Testis (tissue), 3 donors: ENCODE data around the gene CCDC7. TPM values are rescaled to one million over a fixed set of nuclear protein-coding genes. Genes with fewer than 3 reads are reported as not detected.
"Not testable (repeated sequence)": the region's sequence is repeated elsewhere in the genome, so short reads cannot be mapped to it uniquely, and the experiment has no call there.

Experiments used
- DNase-seq: peaks from one replicate; pipeline ENCODE4 v3.0.0-alpha.2; 2019
- H3K27ac ChIP-seq, 2 donors: fragments of 200-600 bp; sonication (generic); one replicate each; pipeline ENCODE4 v1.5.1; 2019
- H3K27me3 ChIP-seq: fragments of 200-600 bp; sonication (generic); one replicate; pipeline ENCODE4 v1.5.1; 2019
- H3K36me3 ChIP-seq: fragments of 200-600 bp; sonication (generic); one replicate; pipeline ENCODE4 v1.5.1; 2017; ENCODE audit warnings: low read depth; ENCODE audit errors: missing control alignments
- H3K4me1 ChIP-seq: fragments of 200-600 bp; sonication (generic); one replicate; pipeline ENCODE4 v1.5.1; 2019
- H3K4me3 ChIP-seq, 2 donors: fragments of 200-600 bp; sonication (generic); one replicate each; pipeline ENCODE4 v1.5.1; 2017 to 2019
- H3K9me3 ChIP-seq: fragments of 200-600 bp; sonication (generic); one replicate; pipeline ENCODE4 v1.5.1; 2017
- CTCF ChIP-seq, 3 experiments: fragments of 450-650 bp in 2 of 3; fragments of 200-600 bp in 1 of 3; sonication (generic) in 1 of 3; IDR thresholded peaks; one replicate each; pipeline ENCODE4 v1.5.1; 2016 to 2019; ENCODE audit warnings: antibody characterized with exemption in 3 of 3, mild to moderate bottlenecking in 2 of 3, moderate library complexity in 1 of 3
- POLR2A ChIP-seq: fragments of 450-650 bp; IDR thresholded peaks from one replicate; pipeline ENCODE4 v1.6.1; 2017; ENCODE audit warnings: antibody characterized with exemption, mild to moderate bottlenecking, moderate library complexity
- WGBS, 2 donors: methylation state at CpG; one replicate each; pipeline ENCODE4 v1.1.5; 2018; 5-methylcytosine and 5-hydroxymethylcytosine counted together
- intact Hi-C: fragments of 100-400 bp; cut with DNase I; formaldehyde crosslinking; loops from one replicate; pipeline ENCODE4 v1.15.1; 2023; ENCODE audit warnings: low total_unique reads
- polyA plus RNA-seq: library from polyadenylated mRNA; stranded (reverse); fragments of 350-450 nt; fragmentation: Illumina TruSeq; extraction: RNeasy Lipid Tissue Mini Kit (QIAGEN cat#74804); gene quantifications from one replicate; pipeline ENCODE4 v1.2.3, GENCODE V29; 2014; ENCODE audit warnings: low read depth, low replicate concordance; ENCODE audit not compliant: insufficient read depth
- total RNA-seq, 2 donors: library from RNA; depleted of rRNA; stranded (reverse); fragments of >200 nt; gene quantifications; one replicate each; pipeline ENCODE4 v1.2.3, GENCODE V29; 2016

CCDC7 gene
- total and polyA plus RNA-seq, 3 donors from 2014 or later, result 74.0 to 146 (median 74.5) TPM

GRCh38 chr10:32906595-32906994 lies 460.7 kb downstream of the CCDC7 start:
- no peaks in the 10 kb centered on the region for H3K36me3 ChIP-seq
- intact Hi-C loops, result no loop called here
- no peaks in the 10 kb centered on the region for H3K9me3 ChIP-seq
- TF ChIP-seq POLR2A (no peak), CTCF (IDR thresholded peaks at IDR 0.05) (no peak)
- 90 to 92% methylated on average over 4 of the region's 4 CpGs for WGBS, 2 donors
- H3K27ac ChIP-seq, result no peak overlapping the region
- DNase-seq, result no peak
- H3K27me3 ChIP-seq, result no peaks in the 10 kb centered on the region
- H3K4me3 ChIP-seq, result no peak overlapping the region
- H3K4me1 ChIP-seq, result no peaks in the 10 kb centered on the region

- Histone ChIP-seq H3K36me3 (no peaks in the 10 kb centered on the region), H3K4me1 (no peaks in the 10 kb centered on the region), H3K27ac (no peak overlapping the region), H3K4me3 (no peak overlapping the region), H3K27me3 (no peaks in the 10 kb centered on the region), H3K9me3 (no peaks in the 10 kb centered on the region)
- TF ChIP-seq CTCF (IDR thresholded peaks at IDR 0.05), result no peak
- no peak for TF ChIP-seq POLR2A
- no peak for DNase-seq
- 87 to 91% methylated on average over 1 of the region's 1 CpG for WGBS, 2 donors
- intact Hi-C loops, result no loop called here
Measured at GRCh38 chr10:32909456-32909855, 463.5 kb downstream of the CCDC7 start.

GRCh38 chr10:32909970-32910369 lies 464.0 kb downstream of the CCDC7 start:
- H3K9me3 ChIP-seq, DNase-seq, H3K4me1 ChIP-seq, H3K4me3 ChIP-seq, intact Hi-C loops, H3K27me3 ChIP-seq, H3K27ac ChIP-seq, H3K36me3 ChIP-seq: not testable (repeated sequence)
- 78 to 81% methylated on average over 7 of the region's 7 CpGs for WGBS, 2 donors

- Histone ChIP-seq H3K4me3 (no peak overlapping the region), H3K27ac (no peak overlapping the region), H3K27me3 (no peaks in the 10 kb centered on the region), H3K36me3 (no peaks in the 10 kb centered on the region), H3K9me3 (no peaks in the 10 kb centered on the region), H3K4me1 (no peaks in the 10 kb centered on the region)
- intact Hi-C loops, result no loop called here
- DNase-seq, result no peak
- WGBS, 2 donors, result 86 to 90% methylated on average over 11 of the region's 11 CpGs
- TF ChIP-seq POLR2A (no peak), CTCF (IDR thresholded peaks at IDR 0.05) (no peak)
Measured at GRCh38 chr10:32911285-32912016, 465.5 kb downstream of the CCDC7 start.

GRCh38 chr10:32917817-32918216 lies 471.9 kb downstream of the CCDC7 start:
- WGBS, 2 donors, result 91 to 96% methylated on average over 5 of the region's 5 CpGs
- DNase-seq, H3K27me3 ChIP-seq, H3K4me1 ChIP-seq, intact Hi-C loops, H3K27ac ChIP-seq, H3K4me3 ChIP-seq, H3K36me3 ChIP-seq, H3K9me3 ChIP-seq: not testable (repeated sequence)

GRCh38 chr10:32922170-32922569 lies 476.2 kb downstream of the CCDC7 start:
- 83 to 85% methylated on average over 2 of the region's 2 CpGs for WGBS, 2 donors
- TF ChIP-seq POLR2A (no peak), CTCF (IDR thresholded peaks at IDR 0.05) (no peak)
- no peak for DNase-seq
- Histone ChIP-seq H3K4me1 (no peaks in the 10 kb centered on the region), H3K36me3 (no peaks in the 10 kb centered on the region), H3K27me3 (no peaks in the 10 kb centered on the region), H3K9me3 (no peaks in the 10 kb centered on the region), H3K4me3 (no peak overlapping the region), H3K27ac (no peak overlapping the region)
- intact Hi-C loops, result no loop called here
